ES-I3 (cell line): ENCODE results near the gene DPT.

Experiments
- H3K36me3 ChIP-seq: 2 replicates; pipeline ENCODE4 v1.6.1; 2013; ENCODE audit warnings: mild to moderate bottlenecking, low read length, control low read depth, moderate library complexity; ENCODE audit not compliant: insufficient read depth
- H3K4me1 ChIP-seq: 2 replicates; pipeline ENCODE4 v1.6.1; 2013; ENCODE audit warnings: mild to moderate bottlenecking, control low read depth, low read length; ENCODE audit not compliant: insufficient read depth
- H3K9ac ChIP-seq: 2 replicates; pipeline ENCODE4 v1.6.1; 2013; ENCODE audit warnings: low read depth, mild to moderate bottlenecking, low read length, moderate library complexity
- H3K9me3 ChIP-seq: 2 replicates; pipeline ENCODE4 v1.6.1; 2013; ENCODE audit warnings: mild to moderate bottlenecking, low read length, moderate library complexity; ENCODE audit not compliant: control insufficient read depth, insufficient read depth

The DPT gene

GRCh38 chr1:168726719-168727118 is 2.3 kb downstream of the DPT start:
- no peaks in the 10 kb centered on the region for H3K4me1 ChIP-seq
- H3K36me3 ChIP-seq = no peaks in the 10 kb centered on the region
- H3K9me3 ChIP-seq = no peaks in the 10 kb centered on the region
- H3K9ac ChIP-seq = no peak overlapping the region

- no peak overlapping the region for H3K9ac ChIP-seq
- no peaks in the 10 kb centered on the region for H3K9me3 ChIP-seq
- no peaks in the 10 kb centered on the region for H3K4me1 ChIP-seq
- no peaks in the 10 kb centered on the region for H3K36me3 ChIP-seq
These were observed 2.7 kb downstream of the DPT start for GRCh38 chr1:168726281-168726680.

GRCh38 chr1:168725831-168726230 is 3.2 kb downstream of the DPT start:
- Histone ChIP-seq H3K36me3 (no peaks in the 10 kb centered on the region), H3K4me1 (no peaks in the 10 kb centered on the region), H3K9ac (no peak overlapping the region), H3K9me3 (no peaks in the 10 kb centered on the region)

DNA sequence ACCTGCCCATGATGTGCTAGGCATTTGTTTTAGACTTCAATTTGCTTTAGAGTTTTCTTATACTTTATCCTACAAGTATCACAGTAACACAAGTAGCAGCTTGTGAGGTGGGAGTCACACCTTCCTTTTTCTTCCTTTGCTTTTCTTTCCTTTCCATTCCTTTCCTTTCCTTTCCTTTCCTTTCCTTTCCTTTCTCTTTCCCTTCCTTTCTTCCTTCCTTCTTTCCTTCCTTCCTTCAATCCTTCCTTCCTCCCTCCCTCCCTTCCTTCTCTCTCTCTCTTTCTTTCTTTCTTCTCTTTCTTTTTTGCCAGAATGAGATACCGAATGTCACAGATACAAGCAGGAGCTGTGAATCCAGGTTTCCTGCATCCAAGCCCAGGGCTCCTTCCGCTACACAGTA is 3.9 kb downstream of the DPT start:
- Histone ChIP-seq H3K36me3 (no peaks in the 10 kb centered on the region), H3K9ac (no peak overlapping the region), H3K4me1 (no peaks in the 10 kb centered on the region), H3K9me3 (no peaks in the 10 kb centered on the region)

- Histone ChIP-seq H3K36me3 (no peaks in the 10 kb centered on the region), H3K4me1 (no peaks in the 10 kb centered on the region), H3K9me3 (no peaks in the 10 kb centered on the region), H3K9ac (no peak overlapping the region)
These were observed 6.0 kb downstream of the DPT start for GRCh38 chr1:168723000-168723399.

- no peaks in the 10 kb centered on the region for H3K9me3 ChIP-seq
- no peak overlapping the region for H3K9ac ChIP-seq
- no peaks in the 10 kb centered on the region for H3K36me3 ChIP-seq
- no peaks in the 10 kb centered on the region for H3K4me1 ChIP-seq
These were observed 8.2 kb downstream of the DPT start for GRCh38 chr1:168720839-168721238.

- H3K36me3 ChIP-seq = no peaks in the 10 kb centered on the region
- no peaks in the 10 kb centered on the region for H3K4me1 ChIP-seq
- no peak overlapping the region for H3K9ac ChIP-seq
- H3K9me3 ChIP-seq = no peaks in the 10 kb centered on the region
These were observed 9.5 kb downstream of the DPT start for GRCh38 chr1:168719306-168720111.

- Histone ChIP-seq H3K36me3 (no peaks in the 10 kb centered on the region), H3K4me1 (no peaks in the 10 kb centered on the region), H3K9ac (no peak overlapping the region), H3K9me3 (no peaks in the 10 kb centered on the region)
These were observed 10.8 kb downstream of the DPT start for GRCh38 chr1:168717906-168718891.

DNA sequence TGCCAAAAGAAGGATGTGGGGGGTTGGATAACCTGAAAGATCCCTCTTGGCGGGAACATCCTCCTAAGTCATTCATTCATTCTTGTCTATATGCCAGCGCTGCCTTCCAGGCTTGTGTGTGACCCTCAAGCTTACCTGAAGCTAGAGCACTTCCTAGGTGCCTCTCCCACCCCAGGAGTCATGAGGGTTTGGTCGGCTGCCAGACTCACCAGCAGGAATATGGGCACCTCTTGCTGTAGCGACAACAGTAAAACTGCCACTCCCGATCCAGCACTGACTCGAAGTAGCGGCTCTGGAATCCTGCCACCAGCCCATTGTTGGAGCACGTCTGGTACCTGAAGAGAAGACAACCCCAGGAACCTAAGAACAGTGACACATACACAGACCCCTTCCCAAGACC is 15.0 kb downstream of the DPT start:
- Histone ChIP-seq H3K9me3 (no peaks in the 10 kb centered on the region), H3K36me3 (no peaks in the 10 kb centered on the region), H3K4me1 (no peaks in the 10 kb centered on the region), H3K9ac (no peak overlapping the region)

GRCh38 chr1:168709405-168710363 is 19.3 kb downstream of the DPT start:
- H3K9ac ChIP-seq = no peak overlapping the region
- no peaks in the 10 kb centered on the region for H3K36me3 ChIP-seq
- no peaks in the 10 kb centered on the region for H3K9me3 ChIP-seq
- H3K4me1 ChIP-seq = no peaks in the 10 kb centered on the region

DNA sequence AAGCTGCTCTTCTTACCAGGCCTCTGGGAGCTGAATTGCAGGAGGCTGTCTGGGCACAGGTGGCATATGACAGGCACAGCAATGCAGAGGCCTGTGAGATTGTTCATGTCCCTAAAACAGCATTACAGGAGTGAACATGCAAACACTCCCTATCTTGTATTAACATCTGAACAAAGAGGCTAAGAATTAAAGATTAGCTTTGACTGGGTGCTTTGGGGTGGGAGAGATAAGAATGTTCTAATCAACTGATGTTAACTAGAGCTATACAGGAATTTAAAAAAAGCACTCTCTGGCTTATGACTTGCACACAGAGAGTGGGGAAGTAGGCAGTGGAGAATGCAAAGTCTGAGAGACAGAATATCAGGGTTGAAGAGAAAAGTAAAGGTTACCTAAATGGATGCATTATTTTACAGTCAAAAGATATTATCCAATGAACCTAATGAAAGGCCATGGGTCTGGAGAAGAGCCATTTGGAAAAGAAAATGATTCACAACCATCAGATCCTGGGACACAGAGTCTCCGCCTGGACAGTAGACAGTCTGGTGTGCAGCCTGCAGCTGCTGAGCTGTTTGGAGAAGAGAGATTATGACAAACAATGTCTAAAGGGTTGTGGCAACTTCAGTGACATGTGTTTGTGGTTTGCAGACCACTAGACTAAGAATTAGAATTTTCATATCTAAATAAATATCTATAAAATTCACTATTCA is 20.2 kb downstream of the DPT start:
- Histone ChIP-seq H3K4me1 (no peaks in the 10 kb centered on the region), H3K36me3 (no peaks in the 10 kb centered on the region), H3K9ac (no peak overlapping the region), H3K9me3 (no peaks in the 10 kb centered on the region)

GRCh38 chr1:168706391-168706992 is 22.5 kb downstream of the DPT start:
- Histone ChIP-seq H3K4me1 (no peaks in the 10 kb centered on the region), H3K36me3 (no peaks in the 10 kb centered on the region), H3K9ac (no peak overlapping the region), H3K9me3 (no peaks in the 10 kb centered on the region)

- Histone ChIP-seq H3K36me3 (no peaks in the 10 kb centered on the region), H3K9me3 (no peaks in the 10 kb centered on the region), H3K4me1 (no peaks in the 10 kb centered on the region), H3K9ac (no peak overlapping the region)
These were observed 28.3 kb downstream of the DPT start for GRCh38 chr1:168700575-168701268.
